Measurements from ENCODE around the gene KCNMA1.
A peak's percentile ranks its signal among the peaks of the same experiment; 100 is the strongest.

KCNMA1 gene

DNA sequence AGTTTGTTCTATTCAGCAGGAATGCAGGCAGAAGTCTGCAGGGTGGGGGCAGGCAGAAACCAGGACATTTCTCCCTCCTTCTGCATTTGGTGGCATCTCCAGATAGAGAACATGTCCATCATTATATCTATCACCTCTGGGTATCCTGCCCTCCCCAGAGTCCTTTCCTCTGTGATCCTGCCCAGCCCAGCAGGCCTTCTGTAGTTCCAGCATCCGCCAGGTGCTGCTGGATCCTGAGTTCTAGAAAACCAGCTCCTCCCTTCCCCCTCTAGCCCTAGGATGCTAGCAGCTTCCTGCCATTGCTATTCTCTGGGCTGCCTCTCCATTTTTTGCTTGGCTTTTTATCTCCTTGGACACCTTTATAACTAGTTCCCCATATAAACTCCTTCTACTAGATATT is 180.3 kb downstream of the KCNMA1 start:
- DNase-seq (ENCODE audit: insufficient read length, low spot score) (no peak), FAIRE-seq (no peak)
- TF ChIP-seq, protein P1, sequence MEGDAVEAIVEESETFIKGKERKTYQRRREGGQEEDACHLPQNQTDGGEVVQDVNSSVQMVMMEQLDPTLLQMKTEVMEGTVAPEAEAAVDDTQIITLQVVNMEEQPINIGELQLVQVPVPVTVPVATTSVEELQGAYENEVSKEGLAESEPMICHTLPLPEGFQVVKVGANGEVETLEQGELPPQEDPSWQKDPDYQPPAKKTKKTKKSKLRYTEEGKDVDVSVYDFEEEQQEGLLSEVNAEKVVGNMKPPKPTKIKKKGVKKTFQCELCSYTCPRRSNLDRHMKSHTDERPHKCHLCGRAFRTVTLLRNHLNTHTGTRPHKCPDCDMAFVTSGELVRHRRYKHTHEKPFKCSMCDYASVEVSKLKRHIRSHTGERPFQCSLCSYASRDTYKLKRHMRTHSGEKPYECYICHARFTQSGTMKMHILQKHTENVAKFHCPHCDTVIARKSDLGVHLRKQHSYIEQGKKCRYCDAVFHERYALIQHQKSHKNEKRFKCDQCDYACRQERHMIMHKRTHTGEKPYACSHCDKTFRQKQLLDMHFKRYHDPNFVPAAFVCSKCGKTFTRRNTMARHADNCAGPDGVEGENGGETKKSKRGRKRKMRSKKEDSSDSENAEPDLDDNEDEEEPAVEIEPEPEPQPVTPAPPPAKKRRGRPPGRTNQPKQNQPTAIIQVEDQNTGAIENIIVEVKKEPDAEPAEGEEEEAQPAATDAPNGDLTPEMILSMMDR (IDR thresholded peaks at IDR 0.05; ENCODE audit: insufficient read depth, missing control alignments), result no peak

DNA sequence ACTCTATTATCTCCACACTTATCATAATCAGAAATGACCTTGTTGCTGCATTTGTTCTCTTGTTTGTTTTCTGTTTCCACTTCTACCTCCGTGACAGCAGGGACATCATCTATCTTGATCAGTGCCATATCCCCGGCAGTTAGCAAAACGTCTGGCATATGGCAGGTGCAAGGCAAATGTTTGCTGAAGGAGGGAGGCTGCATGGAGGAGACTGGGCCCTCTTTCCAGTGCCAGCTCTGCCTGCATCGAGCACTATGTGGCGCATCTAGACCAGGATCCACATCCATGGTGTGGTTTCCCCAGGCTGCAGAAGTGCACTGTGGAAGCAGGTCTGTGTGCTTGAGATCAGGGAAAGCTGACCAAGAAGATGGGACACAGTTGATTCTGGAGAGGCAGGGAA is 181.2 kb downstream of the KCNMA1 start:
- FAIRE-seq (no peak), DNase-seq (ENCODE audit: insufficient read length, low spot score) (no peak)
- TF ChIP-seq, protein P1 (IDR thresholded peaks at IDR 0.05; ENCODE audit: insufficient read depth, missing control alignments), result peak; percentile 13

DNA sequence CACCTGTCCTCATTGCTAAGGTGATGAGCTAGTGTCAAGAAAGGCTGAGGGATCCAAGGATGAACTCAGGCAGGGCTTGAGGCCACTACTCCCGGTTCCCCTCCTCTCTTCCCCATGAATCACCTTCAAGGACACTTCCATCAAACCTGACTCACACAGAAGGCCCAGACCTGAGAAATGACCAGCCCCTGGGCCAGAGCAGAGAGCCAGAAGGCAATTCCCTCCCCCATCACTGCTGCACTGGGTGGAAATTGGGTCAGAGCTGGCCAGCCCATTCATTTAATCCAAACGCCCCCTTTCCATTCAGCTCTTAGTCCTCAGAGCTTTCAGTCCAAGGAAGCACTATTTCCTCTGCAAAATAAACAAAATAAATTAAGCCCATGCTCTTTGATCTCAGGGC is 182.0 kb downstream of the KCNMA1 start:
- TF ChIP-seq, protein P1 (IDR thresholded peaks at IDR 0.05; ENCODE audit: insufficient read depth, missing control alignments), result no peak
- DNase-seq (ENCODE audit: insufficient read length, low spot score), result no peak
- no peak for FAIRE-seq

DNA sequence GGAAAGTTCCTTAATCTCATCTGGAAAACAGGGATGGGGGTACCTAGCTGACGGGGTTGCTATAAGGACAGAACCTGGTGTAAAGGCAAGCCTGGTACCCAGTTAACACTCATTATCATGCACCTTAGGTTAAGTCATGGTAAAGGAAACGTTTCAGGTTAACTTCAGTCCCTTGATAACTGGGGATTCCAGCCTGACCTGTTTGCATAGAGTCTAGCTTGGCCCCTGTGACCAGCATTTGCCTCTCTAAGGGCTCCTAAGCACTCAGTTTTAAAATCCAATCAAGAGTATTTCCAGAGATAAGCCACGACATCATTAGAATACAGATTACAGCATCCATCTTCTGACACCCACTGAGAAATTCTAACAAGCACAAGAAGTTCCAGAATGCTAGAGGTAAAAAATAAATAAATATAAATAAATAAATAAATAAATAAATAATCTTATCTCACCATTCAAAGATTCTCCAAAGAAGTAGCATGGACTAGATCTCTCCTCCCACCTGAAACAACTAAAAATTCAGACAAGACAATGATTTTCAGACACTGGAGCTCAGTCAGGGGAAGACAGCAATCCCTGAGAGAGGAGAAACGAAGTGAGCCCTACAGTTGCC is 184.6 kb downstream of the KCNMA1 start:
- FAIRE-seq (no peak), DNase-seq (ENCODE audit: insufficient read length, low spot score) (no peak)
- TF ChIP-seq, protein P1 (IDR thresholded peaks at IDR 0.05; ENCODE audit: insufficient read depth, missing control alignments), result no peak

DNA sequence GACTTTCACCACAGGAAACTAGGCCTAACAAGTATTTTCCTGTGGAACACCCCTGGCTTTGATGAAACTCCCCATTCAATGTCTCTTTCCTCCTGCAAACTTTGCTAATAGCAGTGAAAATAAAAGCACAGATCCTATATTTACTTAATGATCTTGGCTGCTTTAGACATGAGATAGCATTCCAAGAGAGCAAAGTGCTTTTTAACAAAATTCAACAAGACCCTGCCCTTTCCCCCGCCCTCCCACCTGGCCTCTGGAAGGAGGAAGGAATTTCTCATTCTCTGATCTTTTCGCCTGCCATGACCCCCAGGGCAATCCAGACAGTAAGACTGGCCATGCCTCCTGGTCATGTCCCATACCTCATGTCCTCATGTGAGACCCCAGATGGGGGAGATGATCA is 185.7 kb downstream of the KCNMA1 start:
- no peak for FAIRE-seq
- TF ChIP-seq, protein P1 (IDR thresholded peaks at IDR 0.05; ENCODE audit: insufficient read depth, missing control alignments), result no peak
- no peak for DNase-seq (ENCODE audit: insufficient read length, low spot score)

DNA sequence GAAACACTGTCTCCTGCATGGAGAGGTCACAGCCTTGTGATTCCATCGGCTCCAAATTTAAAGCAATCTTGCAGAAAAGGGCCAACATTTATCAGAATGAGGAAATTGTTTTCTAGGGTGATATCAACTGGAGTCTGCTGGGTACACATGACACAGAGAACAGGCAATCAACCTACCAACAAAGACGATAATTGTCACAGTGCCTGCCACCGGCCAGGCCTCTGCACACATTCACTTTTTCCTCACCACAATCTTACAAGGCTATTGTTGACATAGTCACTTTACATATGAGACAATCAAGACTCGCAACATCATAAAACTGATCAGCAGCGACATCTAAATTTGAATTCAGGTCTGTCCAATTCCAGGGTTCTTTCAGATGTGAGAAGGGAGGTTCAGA is 189.4 kb downstream of the KCNMA1 start:
- DNase-seq (ENCODE audit: insufficient read length, low spot score) (no peak), FAIRE-seq (no peak)
- TF ChIP-seq, protein P1 (IDR thresholded peaks at IDR 0.05; ENCODE audit: insufficient read depth, missing control alignments), result no peak

DNA sequence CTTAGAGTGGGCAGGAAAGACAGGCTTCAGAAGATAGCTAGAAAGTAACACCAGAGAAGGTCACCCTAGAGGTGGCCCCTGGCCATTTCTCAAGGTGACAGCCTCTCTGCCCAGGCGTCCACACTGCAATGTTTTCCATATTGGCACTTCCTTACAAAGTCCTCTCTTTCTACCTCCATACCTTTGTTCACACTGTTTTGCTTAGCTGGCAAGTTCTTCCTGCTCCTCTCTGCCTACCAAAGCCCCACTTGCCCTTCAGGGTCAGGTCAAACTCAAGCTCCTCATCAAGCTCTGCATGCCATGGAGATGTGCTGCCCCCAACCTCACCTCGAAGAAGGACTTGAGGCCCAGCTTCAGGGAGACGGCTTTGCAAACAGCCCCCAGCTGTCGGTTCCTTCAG is 190.9 kb downstream of the KCNMA1 start:
- no peak for FAIRE-seq
- TF ChIP-seq, protein P1 (IDR thresholded peaks at IDR 0.05; ENCODE audit: insufficient read depth, missing control alignments), result no peak
- no peak for DNase-seq (ENCODE audit: insufficient read length, low spot score)

All from D721Med (cell line).